SIG-M5 (cell line): ENCODE measurements around the gene KIAA1549.

Experiments
- DNase-seq: peaks from one replicate; lab custom pipeline; 2025; lab: John Stamatoyannopoulos, UW

Gene KIAA1549

DNA sequence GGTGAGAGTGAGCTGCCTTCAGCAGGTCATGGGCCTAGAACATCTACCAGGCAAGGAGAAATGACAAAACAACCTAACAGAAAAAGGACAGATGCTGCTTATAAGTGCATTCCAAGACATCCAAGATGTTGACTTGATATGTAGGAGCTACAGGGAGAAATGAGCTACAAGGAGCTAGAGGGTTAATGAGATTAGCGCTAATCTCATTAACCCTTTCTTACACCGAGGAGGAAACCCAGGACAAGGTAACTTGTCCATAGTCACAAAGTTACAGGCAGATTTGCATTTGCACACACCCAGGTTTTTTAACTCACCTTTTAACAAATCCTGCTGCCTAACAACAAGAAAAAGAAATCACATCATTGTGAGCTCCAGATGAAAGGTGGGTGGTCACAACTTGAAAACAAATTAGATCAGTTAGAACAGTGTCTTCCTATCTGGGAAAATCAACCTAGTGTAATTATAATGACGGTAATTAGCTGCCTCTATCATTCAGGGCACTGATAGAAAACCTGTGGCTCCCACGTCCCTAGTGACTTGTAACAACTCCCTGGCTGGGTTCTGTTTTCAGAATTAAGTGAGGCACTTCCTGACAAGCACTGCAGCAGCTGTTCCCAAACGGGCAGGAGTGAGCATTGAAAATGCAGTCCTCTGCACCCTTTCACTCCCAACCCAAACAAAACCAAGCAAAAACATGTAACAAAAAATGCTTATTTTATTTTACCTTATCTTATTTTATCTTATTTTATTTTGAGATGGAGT is 5.7 kb downstream of the KIAA1549 start:
- no peak for DNase-seq

DNA sequence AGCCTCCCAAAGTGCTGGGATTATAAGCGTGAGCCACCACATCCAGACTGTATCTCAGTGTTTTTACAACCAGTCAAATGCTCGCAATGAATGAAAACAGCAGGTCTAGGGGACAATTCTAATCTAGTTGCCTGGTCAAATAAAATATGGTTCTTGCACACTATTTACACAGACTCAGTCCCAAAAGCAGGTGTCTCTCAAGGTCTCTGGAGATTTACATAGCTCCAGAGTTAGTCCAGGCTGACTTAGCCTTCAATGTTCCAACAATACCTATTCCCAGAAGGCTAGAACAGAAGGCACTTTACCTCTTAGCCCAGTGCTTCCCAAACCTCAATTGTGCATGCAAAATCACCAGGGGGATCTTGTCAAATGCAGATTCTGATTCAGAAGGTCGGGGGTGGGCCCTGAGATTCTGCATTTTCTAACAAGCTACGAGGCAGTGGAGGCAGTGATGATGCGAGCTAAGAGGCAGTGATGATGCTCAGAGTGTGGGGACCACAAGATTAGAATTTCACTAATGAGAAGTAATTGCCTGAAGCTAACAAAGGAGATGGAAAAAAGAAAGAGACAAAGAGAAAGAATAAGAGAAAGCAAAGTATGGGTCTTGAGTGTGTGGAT is 6.4 kb downstream of the KIAA1549 start:
- DNase-seq, result no peak

DNA sequence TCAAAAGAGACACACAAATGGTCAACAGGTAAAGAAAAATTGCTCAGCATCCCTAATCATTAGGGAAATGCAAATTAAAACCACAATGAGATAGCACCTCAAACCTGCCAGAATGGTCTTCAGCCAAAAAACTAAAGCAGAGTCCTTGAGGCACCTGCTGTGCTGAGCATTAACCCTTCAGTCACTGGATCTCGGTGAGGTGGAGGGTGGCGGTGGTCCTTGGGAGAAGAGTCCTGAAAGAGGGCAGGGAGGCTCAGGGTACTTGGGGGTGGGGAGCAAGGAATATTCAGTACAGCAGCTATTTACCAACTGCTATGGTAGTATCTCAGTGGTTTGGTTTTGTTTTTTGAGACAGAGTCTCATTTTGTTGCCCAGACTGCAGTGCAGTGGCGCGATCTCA is 7.1 kb downstream of the KIAA1549 start:
- DNase-seq, result no peak

DNA sequence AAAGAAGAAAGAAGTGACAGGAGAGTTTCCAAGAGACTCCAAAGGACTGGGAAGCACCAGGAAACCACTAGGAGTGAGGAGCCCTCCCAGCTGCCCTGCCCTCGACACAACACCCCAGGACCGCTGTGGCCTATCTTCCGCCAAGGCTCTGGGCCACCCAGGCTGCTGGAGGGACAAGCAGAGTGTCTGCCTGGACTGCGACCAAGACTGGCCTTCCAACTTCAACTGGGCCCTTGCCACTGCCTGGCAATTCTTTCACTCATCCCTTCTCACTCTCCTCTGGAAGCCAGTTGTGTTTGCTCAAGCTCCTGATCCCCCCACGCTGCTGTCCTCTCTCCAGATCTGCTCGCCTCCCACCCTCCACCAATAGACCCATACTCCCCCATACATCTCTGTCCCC is 10.2 kb downstream of the KIAA1549 start:
- DNase-seq, result no peak

DNA sequence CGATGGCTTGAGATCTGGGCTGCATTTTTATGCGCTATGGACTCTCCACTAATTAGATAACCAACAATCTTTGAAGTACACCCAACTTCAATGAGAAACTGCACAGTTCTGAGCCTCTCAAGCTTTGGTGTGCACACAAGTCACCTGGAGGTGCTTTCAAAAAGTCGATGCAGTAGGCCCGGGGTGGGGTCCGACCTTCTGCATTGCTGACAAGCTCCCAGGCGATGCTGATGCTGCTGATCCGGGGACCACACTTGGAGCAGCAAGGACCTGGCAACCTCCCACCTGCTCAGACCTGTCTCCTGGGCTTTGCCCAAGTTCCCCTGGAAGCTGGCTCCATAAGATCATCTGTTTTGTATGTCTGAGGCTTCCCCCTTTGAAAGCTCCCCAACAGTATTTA is 10.7 kb downstream of the KIAA1549 start:
- no peak for DNase-seq

DNA sequence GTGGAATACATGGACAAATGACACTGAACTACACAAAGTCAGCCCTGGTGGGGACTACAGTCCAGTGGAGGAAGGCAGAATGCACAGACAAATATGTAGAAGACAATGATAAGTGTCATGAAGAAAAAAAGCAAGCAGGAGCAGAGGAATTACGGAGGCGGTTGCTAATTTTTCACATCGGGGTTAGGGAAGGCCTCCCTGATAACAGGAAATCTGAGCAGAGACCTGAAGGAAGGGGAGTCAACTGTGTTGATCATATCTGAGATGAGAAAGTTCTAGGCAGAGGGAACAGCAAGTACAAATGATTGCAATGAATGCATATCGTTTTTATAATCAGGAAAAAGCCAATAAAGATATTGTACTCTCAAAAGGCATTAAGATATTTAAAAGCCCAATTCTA is 14.0 kb downstream of the KIAA1549 start:
- no peak for DNase-seq

DNA sequence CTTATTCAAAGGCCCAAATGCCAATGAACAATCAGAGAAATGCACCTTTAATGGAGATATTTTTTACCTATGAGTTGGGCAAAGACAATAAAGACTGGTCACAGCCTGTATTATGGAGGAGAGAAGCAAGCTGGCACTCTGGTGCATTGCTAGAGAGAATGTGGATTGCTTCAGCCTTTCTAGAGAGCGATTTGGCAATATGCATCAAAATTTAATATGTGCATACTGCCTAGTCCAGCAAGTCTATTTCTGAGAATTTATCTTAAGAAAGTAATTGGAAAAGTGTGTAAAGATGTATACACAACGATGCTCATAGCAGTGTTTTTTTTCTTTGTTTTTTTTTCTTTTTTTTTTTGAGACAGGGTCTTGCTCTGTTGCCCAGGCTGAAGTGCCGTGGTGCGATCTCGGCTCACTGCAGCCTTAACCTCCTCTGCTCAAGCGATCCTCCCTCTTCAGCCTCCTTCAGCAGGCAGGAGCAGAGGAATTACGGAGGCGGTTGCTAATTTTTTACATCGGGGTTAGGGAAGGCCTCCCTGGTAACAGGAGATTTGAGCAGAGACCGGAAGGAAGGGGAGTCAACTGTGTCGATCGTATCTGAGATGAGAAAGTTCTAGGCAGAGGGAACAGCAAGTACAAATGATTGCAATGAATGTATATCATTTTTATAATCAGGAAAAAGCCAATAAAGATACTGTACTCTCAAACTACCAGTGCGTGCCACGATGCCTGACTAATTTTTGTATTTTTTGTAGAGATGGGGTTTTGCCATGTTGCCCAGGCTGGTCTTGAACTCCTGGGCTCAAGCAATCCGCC is 16.4 kb downstream of the KIAA1549 start:
- no peak for DNase-seq

DNA sequence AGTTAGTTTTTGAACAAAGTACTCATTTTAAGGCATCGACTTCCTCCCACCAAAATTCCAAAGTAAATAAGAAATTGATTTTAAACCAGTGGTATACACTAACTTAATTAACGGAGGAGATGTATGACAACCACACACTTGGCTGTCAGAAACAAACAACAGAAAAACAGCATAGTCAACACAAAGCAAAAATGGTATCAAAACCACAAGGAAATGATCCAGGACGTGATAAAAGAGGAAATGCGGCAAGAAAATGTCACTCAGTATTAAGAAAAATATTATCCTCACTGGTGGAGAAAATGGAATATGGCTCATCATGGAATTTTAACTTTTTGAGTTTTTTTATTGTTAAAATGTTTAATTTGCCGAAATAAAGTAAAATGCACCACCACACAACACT is 17.5 kb downstream of the KIAA1549 start:
- DNase-seq, result no peak

DNA sequence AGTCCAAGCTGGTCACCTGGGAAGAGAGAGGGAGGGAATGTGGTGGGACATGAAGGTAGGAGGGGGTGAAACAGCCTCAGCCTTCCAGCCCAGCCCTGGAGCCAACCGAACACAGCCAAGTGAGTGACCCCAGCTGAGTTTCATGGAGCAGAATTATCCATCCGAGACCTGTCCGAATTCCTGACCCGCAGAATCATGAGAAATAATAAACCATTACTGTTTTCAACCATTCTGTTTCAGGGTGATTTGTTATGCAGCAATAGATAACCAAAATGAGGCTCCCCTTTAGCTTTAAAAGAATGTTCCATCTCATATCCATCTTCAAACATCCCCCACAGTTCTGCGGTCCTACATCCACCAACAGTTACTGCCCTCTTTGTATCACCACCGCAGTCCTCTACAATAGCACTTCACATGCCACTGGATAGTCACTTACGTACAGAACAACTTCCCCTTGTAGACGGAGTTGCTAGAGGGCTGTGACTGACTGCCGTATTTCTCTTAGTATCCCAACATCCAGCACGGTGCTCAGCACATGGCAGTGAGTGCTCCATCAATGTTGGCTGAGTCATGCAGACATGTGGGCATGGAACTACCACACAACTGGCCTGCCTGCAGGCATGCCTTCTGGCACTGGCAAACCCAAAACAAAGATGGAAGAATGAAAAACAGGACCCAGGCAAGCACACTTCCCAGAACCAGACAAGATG is 18.5 kb downstream of the KIAA1549 start:
- DNase-seq, result no peak

DNA sequence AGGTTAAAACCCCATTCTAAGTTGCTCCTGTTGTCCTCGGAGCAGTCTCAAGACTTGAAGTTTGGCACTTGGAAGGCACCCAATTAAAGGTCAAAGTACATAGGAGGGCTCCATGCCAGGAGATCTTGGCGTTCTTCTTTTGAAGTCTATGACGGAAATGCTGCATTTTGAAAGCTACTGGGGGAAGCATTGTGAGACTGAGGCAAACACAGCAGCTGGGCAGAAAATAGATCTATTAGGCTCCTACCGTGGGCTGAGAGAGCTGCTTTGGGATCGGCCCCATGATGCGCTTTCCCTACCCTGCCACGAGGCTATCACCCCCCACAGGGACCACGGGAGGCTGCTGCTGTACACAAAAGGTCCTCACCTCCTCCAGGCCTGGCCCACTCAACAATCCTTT is 20.0 kb downstream of the KIAA1549 start:
- no peak for DNase-seq

DNA sequence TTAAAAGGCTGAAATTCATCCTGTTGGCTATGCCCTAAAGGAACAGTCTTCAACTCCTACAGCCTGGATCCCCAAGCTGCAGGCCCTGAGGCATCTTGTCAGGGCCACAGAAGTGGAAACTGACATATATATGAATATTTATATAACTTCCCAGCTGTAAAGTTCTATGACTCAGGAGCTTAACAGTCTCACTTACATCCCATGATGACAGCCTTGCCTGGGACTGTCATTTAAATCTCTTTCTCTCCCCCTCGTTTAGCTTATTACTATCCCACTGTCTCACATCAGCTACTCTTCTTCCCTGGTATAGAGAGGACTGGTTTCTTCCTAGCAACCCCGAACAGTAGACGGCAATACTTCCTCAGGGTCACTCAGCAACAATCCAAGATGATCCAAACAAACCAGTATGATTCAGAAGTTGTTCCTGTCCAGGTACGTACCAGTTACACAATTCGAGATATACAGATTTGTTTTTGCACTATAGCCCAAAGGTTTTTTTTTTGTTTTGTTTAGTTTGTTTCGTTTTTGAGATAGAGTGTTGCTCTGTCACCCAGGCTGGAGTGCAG is 22.7 kb downstream of the KIAA1549 start:
- DNase-seq, result no peak

DNA sequence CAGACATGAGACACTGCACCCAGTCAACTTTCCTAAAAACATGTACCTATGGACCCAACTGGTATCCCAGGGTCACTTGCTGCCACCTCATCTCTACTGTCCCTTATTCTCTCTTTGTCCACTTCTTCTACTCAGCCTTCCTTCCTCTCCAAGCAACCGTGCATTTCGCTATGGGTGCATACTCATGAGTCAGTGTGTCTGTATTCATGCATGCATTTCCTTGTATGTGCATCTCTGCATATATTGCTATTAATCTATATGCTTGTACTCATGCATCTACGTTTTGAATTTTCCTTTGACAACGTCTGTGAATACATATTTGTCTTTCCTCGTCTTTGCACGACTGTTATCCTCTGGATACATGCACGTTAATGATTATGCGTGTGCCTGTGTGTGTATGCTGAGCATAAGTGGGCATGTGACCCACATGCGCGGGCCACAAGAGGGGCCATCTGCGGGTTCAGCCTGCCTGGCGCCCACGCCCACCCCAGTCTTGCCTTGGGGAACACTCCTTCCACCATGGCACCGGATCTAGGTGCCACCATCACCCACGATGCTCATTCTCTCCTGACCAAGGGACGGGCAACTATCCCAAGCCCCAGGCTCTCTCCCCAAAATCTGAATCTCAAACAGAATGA is 23.3 kb downstream of the KIAA1549 start:
- DNase-seq, result no peak

DNA sequence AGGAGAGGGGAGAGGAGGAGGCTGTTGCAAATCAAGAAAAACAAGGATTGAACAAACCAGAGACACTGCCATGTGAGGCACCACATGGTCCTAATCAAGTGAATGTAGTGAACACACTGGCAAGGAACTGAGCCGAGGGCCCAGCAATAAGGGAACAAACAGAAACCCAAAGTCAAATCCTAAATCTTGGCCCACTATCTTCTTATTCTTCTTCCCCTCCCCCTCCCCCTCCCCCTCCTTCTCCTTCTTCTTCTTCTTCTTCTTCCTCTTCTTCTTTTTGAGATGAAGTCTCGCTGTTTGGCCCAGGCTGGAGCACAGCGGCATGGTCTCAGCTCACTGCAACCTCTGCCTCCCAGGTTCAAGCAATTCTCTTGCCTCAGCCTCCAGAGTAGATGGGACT is 24.0 kb downstream of the KIAA1549 start:
- DNase-seq, result no peak

DNA sequence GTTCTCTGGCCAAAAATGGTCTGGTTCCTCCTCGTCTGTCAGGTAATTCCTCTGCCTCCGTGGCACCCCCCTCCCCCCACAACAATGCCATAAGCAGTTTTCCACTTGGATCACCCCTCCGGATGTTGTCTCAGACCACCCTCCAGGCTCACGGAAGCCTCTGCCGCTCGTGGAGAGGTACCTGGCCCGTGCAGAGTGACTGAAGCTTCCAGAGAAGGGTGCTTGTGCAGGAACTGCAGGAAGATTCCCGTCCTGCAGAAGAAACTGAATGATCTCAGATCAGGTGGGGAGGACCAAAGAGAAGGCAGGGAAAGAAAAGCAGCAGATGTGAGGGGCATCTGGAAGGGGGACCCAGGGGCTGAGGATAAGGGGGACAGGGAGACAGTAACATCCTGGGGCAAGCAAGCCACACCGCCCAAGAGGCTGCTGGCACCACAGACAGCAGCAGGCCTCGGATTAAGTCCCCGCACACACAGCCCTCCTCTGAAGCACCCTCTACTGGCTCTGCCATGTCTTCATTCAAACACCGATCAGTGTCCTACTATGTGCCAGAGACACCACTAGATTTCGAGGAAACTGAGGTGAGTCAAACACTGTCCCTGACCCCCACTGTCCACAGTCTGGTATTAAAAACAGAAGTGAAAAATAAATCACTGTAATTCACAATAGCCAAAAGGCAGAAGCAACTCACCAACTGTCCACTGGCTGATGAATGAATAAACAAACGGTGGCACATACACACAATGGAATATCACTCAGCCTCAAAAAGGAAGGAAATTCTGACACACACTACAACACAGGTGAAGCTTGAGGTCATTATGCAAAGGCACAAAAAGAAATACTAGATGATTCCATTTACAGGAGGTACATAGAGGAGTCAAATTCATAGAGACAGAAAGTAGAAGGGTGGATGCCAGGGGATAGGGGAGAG is 26.4 kb downstream of the KIAA1549 start:
- no peak for DNase-seq

DNA sequence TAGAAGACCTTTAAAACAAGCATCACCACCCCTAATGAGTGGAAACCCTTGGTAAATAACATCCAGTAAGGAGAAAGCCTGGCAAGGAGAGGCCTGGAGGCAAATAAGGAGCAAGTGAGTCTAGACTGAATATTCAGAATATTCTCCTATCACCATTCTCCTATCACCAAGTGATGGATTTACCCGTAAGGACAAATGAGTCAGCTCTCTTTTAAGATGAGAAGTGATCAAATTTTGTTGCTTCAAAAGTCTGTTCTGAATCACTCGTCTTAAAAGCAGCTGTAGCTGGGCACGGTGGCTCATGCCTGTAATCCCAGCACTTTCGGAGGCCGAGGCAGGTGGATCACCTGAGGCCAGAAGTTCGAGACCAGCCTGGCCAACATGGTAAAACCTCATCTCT is 28.4 kb downstream of the KIAA1549 start:
- no peak for DNase-seq

DNA sequence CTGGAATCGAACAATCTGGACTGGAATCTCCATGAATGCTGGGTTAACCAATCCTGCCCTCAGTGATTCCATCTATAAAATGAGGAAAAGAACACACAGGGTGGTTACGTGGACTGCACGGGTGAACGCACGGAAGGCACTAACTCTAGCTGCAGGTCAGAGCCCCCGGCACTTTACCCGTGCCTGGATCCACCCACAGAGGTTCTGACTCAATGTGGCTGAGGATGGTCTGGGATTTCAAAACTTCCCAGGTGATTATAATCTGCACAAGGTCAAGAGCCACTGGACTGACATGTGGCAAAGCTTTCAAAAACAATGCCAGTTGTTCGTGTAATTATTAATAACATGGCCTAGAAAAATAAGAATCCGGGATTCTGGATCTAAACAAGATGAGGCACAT is 29.2 kb downstream of the KIAA1549 start:
- no peak for DNase-seq

DNA sequence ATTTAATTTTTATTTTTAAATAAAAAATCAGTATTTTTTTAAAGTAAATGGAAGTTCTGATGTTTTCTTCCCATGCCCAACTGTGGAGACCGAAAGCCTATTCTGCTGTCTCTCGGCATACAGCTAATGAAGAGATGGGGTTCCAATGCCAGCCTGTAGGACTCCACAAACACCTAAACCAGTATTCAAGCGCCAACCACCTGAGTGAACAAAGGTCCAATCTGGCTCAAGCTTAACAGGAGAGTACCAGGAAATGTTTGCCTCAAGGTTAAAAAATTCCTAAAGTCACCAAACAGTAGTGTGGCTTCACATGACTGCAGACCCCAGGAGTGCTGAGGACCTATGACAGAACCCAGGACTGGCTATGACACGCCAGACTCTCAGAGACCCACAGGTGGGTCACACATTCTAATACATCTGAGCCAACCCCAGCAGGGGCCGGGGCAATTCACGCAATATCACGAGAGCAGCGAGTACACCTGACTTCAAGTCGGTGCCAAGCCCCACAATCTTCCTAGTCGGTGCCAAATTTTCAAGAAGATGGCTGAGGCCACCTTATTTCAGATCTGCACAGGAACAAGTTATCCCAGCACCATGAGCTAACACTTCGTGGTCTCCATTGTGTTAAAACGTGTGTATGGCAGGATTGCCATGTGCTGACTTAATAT is 31.6 kb downstream of the KIAA1549 start:
- no peak for DNase-seq

DNA sequence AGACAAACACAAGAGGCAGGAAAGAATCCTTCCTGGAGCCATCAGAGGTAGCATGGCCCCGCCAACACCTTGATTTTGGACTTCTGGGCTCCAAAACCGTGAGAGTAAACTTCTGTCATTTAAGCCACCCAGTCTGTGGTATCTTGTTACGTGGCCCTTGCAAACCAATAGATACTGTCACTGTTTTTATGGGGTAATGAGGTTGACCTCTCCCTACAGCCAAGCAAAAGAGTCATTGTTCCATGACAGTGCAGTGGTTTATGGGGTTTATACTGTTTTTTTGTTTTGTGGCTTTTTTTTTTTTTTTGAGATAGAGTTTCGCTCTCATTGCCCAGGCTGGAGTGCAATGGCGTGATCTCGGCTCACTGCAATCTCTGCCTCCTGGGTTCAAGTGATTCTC is 32.8 kb downstream of the KIAA1549 start:
- DNase-seq, result no peak

DNA sequence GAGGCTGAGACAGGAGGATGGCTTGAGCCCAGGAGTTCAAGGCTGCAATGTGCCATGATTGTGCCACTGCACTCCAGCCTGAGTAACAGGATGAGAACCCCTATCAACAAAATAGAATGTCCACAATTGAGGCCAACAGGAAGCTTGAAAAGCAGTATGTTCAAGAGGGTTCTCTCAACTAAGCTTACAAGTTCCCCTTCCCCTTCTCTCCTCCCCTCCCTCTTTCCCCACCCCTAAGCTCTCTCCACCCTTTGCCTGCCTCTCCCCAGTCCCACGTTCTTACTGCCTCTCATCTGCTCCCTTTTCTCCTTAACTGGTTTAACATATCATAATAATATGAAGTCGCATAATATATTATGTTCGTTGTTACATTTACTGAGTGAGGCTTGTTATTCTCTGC is 35.4 kb downstream of the KIAA1549 start:
- no peak for DNase-seq

DNA sequence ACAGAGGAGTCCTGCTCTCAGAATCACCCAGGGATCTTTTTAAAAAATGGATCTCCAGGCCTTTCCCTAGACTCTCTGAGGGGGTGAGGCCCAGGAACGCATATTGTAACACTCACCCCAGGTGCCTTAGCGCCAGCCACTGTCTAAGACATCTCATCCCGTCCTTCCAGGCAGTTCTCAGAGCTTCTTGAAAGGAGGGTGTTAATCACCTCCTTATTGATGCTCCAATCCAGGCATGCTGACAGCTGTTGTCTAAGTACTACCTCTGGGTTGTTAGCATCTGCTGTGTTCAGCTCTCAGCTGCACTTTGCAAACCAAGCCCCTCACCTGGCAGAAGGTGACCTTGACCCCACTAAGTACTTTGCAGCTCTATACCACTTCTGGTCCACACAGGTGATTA is 36.0 kb downstream of the KIAA1549 start:
- no peak for DNase-seq
